Measurements from ENCODE around the gene ENPEP. TPM values are rescaled to one million over a fixed set of nuclear protein-coding genes. Genes with fewer than 3 reads are reported as not detected.

Gene ENPEP, protein sequence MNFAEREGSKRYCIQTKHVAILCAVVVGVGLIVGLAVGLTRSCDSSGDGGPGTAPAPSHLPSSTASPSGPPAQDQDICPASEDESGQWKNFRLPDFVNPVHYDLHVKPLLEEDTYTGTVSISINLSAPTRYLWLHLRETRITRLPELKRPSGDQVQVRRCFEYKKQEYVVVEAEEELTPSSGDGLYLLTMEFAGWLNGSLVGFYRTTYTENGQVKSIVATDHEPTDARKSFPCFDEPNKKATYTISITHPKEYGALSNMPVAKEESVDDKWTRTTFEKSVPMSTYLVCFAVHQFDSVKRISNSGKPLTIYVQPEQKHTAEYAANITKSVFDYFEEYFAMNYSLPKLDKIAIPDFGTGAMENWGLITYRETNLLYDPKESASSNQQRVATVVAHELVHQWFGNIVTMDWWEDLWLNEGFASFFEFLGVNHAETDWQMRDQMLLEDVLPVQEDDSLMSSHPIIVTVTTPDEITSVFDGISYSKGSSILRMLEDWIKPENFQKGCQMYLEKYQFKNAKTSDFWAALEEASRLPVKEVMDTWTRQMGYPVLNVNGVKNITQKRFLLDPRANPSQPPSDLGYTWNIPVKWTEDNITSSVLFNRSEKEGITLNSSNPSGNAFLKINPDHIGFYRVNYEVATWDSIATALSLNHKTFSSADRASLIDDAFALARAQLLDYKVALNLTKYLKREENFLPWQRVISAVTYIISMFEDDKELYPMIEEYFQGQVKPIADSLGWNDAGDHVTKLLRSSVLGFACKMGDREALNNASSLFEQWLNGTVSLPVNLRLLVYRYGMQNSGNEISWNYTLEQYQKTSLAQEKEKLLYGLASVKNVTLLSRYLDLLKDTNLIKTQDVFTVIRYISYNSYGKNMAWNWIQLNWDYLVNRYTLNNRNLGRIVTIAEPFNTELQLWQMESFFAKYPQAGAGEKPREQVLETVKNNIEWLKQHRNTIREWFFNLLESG
- 0.02 to 0.27 TPM (median 0.02 TPM) in 4 of 5 replicates, not detected in the other for total RNA-seq (2022; extraction: Qiagen RNA extraction; ENCODE audit: low read depth)

GRCh38 chr4:110475881-110476818, at the start of gene ENPEP:
ENPEP (plus strand) TSS chr4:110476155; CDS start chr4:110476415, 260 bp downstream.

Other genes starting within 250 kb of the ENPEP start
- 1.0 to 1.6 TPM (median 1.3 TPM) in 5 replicates for gene PITX2, start 146.9 kb downstream of the ENPEP start, total RNA-seq (2022; extraction: Qiagen RNA extraction; ENCODE audit: low read depth)